IPS-18c (cell line): ENCODE results near the gene RFNG.

Source experiments
- H3K4me3 ChIP-seq: 2 replicates; pipeline ENCODE4 v1.7.0; 2013; ENCODE audit warnings: low read depth, mild to moderate bottlenecking, low read length, moderate library complexity; ENCODE audit not compliant: insufficient read depth
- H3K9me3 ChIP-seq: one replicate; pipeline ENCODE4 v1.6.1; 2013; ENCODE audit warnings: mild to moderate bottlenecking, low read length, moderate library complexity; ENCODE audit not compliant: control insufficient read depth, insufficient read depth

RFNG gene

GRCh38 chr17:82053556-82054263, 2.1 kb upstream of the RFNG start:
- peaks cover 2% of the 10 kb centered on the region for H3K9me3 ChIP-seq
- H3K4me3 ChIP-seq = no peak overlapping the region

- Histone ChIP-seq H3K4me3 (peak overlapping the region; percentile 80; the same call in 1 of the 2 replicates), H3K9me3 (peaks cover 2% of the 10 kb centered on the region)
Observed at GRCh38 chr17:82053130-82053529, 1.5 kb upstream of the RFNG start.

GRCh38 chr17:82052638-82053059, 1.0 kb upstream of the RFNG start:
- peaks cover 2% of the 10 kb centered on the region for H3K9me3 ChIP-seq
- H3K4me3 ChIP-seq = peak overlapping the region; percentile 80

- H3K4me3 ChIP-seq = peak overlapping the region; percentile 59
Observed at GRCh38 chr17:82050761-82051641, 610 bp downstream of the RFNG start.

GRCh38 chr17:82050152-82050760, 1.4 kb downstream of the RFNG start:
- Histone ChIP-seq H3K9me3 (peaks cover 2% of the 10 kb centered on the region), H3K4me3 (peak overlapping the region; percentile 59; the same call in 1 of the 2 replicates)

More at GRCh38 chr17:82050761-82051641, 610 bp downstream of the RFNG start:
- peaks cover 2% of the 10 kb centered on the region for H3K9me3 ChIP-seq

GRCh38 chr17:82049521-82049971, 2.1 kb downstream of the RFNG start:
- no peak overlapping the region for H3K4me3 ChIP-seq
- H3K9me3 ChIP-seq = peaks cover 2% of the 10 kb centered on the region

GRCh38 chr17:82049106-82049505, 2.5 kb downstream of the RFNG start:
- H3K9me3 ChIP-seq = no peaks in the 10 kb centered on the region
- no peak overlapping the region for H3K4me3 ChIP-seq

- H3K4me3 ChIP-seq = no peak overlapping the region
- H3K9me3 ChIP-seq = no peaks in the 10 kb centered on the region
Observed at GRCh38 chr17:82048571-82048971, 3.0 kb downstream of the RFNG start.

- no peaks in the 10 kb centered on the region for H3K9me3 ChIP-seq
- no peak overlapping the region for H3K4me3 ChIP-seq
Observed at GRCh38 chr17:82047914-82048570, 3.6 kb downstream of the RFNG start.

GRCh38 chr17:82047379-82047778, 4.2 kb downstream of the RFNG start:
- no peak overlapping the region for H3K4me3 ChIP-seq

GRCh38 chr17:82046903-82047302, 4.7 kb downstream of the RFNG start:
- no peak overlapping the region for H3K4me3 ChIP-seq
- no peaks in the 10 kb centered on the region for H3K9me3 ChIP-seq

More at GRCh38 chr17:82047379-82047778, 4.2 kb downstream of the RFNG start:
- no peaks in the 10 kb centered on the region for H3K9me3 ChIP-seq

- no peaks in the 10 kb centered on the region for H3K9me3 ChIP-seq
- no peak overlapping the region for H3K4me3 ChIP-seq
Observed at GRCh38 chr17:82045936-82046484, 5.6 kb downstream of the RFNG start.

GRCh38 chr17:82043507-82043906, 8.1 kb downstream of the RFNG start:
- Histone ChIP-seq H3K9me3 (no peaks in the 10 kb centered on the region), H3K4me3 (no peak overlapping the region)

- no peaks in the 10 kb centered on the region for H3K9me3 ChIP-seq
Observed at GRCh38 chr17:82042649-82043048, 9.0 kb downstream of the RFNG start.

GRCh38 chr17:82041144-82041814, 10.3 kb downstream of the RFNG start:
- no peak overlapping the region for H3K4me3 ChIP-seq

More at GRCh38 chr17:82042649-82043048, 9.0 kb downstream of the RFNG start:
- H3K4me3 ChIP-seq = no peak overlapping the region

GRCh38 chr17:82039695-82040299, 11.8 kb downstream of the RFNG start:
- Histone ChIP-seq H3K4me3 (no peak overlapping the region), H3K9me3 (no peaks in the 10 kb centered on the region)

More at GRCh38 chr17:82041144-82041814, 10.3 kb downstream of the RFNG start:
- H3K9me3 ChIP-seq = no peaks in the 10 kb centered on the region
